Measurements from ENCODE around the gene SH2D4B.
A peak's percentile ranks its signal among the peaks of the same experiment; 100 is the strongest.

SH2D4B gene

DNA sequence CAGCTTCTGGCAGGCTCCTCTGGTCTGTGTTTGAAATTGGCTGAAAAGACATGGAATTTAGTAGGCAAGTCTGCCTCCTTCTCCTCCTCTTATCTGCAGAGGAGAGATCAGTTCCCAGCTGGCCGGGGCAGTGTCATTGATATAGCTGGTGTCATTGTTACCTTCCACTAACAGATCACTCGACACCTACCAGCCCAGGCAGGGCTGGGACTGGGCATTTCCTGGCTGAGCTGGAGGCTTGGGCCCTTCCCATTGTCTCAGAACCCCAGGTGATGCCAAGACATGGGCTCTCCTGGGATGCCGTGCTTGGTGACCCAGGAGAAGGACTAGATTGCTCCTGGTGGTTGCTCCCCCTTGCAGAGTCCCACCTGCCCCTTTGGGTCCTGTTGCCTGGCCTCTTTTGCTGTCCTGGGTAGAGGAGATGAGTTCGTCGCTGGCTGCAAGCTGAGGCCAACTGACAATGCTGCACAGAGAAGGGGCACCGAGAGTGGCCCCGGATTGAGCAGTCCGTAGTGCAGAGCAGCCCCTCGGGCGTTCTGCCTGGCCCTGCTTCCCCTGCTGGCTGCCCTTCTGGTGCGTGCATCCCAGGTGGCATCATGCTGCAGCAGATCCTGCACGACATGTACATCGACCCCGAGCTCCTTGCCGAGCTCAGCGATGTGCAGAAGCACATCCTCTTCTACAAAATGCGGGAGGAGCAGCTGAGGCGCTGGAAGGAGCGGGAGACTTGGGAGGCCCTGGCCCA, at the start of gene SH2D4B:
Gene SH2D4B, plus strand, starts transcription at position 167 of the 745 bp plus-strand sequence. Its CDS starts 430 bp downstream, at position 597.
- DNase-seq (ENCODE audit: low spot score), result no peak

DNA sequence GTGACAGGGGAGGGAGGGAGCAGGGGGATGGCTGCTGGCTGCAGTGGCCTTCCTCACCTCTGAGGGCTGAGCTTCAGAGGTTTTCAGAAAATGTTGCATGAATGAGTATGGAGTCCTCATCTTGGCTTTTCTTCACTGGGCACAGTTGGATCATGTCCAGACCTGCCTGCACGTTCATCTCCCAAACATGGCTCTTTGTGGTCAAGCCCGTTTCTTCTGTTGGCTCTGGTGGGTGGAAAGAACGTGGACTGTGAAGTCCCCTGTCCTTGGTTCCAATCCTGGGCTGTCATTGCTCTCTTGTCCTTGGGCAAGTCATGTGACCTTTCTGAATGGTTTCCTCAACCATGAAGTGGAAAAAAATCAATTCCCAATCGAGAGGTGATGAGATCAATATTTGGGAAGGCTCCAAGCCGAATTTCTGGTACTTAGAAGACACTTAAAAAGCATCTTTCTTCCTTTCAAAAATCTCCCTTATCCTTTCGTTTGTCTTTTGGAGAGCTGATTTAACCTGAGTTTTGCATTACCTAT, 49.1 kb upstream of the SH2D4B start:
- no peak for DNase-seq (ENCODE audit: low spot score)

DNA sequence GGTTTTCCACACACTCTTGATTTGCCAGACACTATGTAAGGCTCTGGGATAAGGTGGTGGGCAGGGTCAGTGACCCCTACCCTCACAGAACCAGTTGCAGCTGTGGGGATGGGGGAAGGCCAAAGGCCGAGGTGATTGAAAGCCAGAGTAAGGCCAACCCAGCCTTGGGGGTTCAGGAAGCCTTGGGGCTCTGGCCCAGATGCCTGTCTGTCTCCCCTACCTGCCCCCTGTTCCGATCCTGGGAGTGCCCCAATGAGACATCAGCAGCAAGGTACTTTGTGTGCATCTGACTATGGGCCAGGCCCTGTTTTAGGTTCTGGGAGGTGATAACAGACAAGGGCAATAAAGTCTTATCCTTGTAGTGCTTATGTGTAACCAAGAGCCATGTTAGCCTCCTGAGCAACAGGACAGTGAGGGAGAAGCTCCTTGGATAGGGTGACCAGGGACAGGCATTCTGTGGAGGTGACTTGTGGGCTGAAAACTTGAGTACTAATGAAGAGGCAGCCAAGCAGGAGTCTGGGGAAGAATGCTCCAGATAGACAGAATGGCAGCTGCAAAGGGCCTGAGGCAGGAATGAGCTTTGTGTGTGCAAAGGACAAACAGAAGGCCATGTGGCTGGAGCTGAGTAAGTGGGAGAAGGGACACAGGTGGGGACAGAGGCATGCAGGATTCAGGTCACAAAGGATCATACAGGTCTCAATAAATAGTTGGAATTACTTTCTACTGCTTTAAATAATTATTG, 48.2 kb upstream of the SH2D4B start:
- no peak for DNase-seq (ENCODE audit: low spot score)

DNA sequence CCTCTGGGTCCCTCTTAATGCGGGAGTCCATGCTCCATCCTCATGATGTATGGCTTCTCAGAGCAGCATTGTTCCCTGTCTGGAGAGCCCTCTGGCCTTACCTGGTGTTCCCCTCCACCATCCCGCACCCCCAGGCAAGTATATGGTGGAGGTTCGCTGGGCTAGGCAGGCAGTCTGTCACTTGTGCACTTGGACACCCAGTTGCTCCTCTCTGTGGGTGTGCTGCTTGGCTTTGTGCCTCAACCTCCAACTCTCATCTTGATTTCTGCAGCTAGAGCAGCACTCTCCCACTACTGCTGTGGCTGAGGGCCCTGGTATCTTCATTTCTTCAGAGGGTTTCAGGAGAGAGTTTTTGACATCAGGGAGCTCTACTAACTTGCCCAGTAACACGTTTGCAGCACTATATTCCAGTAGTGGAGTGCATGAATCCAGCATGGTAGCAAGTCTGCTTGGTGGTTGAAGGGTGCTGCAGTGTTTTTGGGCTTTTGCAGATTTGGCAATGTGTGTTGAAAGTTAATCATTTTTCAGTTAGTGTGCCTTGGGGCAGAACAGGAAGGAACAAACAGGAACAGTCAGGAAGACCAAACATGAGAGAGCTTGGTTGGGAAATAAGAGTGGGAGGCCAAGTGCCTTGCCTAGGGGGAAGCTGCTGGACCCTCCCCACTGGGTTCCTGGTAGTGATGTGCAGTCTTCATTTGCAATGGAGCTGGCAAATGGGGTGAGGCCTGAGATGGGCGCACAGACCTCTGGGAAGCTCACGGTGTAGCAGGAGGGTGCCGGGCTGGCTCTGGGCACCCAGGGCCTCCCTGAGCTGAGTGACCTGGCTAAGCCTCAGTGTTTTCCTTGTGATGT, 46.2 kb upstream of the SH2D4B start:
- DNase-seq (ENCODE audit: low spot score), result no peak

- DNase-seq (ENCODE audit: low spot score), result no peak
These were observed 44.7 kb upstream of the SH2D4B start for GRCh38 chr10:80492848-80493521.

DNA sequence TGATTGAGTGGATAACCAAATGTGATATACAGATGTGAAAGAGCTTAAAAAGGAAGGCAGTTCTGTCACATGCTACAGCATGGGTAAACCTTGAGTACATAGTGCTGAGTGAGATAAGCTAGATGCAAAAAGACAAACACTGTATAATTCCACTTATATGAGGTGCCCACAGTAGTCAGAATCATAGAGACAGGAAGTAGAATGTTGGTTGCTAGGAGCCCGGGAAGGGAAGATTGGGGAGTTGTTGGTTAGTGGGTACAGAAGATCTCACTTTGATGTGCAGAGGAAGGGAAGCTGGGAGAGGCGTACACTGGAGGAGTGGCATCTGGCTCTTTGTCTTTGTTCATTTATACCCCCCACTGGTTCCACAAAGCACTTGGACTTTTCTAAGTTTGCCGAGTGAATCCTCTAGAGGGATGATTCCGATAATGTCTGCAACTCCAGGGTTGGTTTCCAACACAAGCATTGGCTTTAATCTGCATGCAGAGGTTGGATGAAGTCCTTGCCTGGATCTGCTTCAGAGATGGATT, 44.1 kb upstream of the SH2D4B start:
- no peak for DNase-seq (ENCODE audit: low spot score)

- DNase-seq (ENCODE audit: low spot score), result no peak
These were observed 41.0 kb upstream of the SH2D4B start for GRCh38 chr10:80496555-80497172.

- DNase-seq (ENCODE audit: low spot score), result no peak
These were observed 40.3 kb upstream of the SH2D4B start for GRCh38 chr10:80497187-80498077.

DNA sequence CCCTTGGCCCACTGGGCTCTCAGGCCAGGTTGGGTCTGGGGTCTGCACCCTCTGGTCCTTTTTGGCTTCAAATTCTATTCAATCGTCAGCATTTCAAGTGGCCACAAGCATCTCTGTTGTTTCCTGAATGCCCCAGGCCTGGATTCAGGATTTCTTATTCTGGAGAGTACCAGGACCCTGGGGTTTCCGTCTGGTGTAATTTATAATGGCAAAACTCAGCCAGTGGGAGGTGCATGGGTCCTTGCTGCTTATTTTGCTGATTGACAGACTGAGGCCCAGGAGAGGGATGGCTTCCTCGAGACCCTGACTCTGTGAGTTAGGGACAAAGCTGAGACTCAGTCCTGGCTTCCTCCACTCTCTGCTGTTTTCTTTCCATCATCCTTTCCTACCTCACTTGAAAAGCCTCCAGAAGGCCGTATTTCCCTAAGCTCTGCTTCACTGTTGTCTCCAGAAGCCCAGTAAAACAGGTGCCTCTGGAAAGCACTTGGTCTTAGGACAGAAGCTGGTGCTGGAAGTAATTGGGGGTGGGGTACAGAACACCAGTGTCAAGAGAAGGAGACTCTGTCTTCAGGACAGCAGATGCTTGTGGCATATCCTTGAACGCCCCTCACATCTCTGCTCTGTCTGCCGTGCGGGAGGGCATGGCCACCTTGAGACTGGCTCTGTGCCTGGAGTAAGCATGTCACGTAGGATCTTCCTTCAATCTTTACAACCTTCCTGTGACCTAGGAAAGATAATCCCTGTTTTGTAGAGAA, 39.4 kb upstream of the SH2D4B start:
- no peak for DNase-seq (ENCODE audit: low spot score)

DNA sequence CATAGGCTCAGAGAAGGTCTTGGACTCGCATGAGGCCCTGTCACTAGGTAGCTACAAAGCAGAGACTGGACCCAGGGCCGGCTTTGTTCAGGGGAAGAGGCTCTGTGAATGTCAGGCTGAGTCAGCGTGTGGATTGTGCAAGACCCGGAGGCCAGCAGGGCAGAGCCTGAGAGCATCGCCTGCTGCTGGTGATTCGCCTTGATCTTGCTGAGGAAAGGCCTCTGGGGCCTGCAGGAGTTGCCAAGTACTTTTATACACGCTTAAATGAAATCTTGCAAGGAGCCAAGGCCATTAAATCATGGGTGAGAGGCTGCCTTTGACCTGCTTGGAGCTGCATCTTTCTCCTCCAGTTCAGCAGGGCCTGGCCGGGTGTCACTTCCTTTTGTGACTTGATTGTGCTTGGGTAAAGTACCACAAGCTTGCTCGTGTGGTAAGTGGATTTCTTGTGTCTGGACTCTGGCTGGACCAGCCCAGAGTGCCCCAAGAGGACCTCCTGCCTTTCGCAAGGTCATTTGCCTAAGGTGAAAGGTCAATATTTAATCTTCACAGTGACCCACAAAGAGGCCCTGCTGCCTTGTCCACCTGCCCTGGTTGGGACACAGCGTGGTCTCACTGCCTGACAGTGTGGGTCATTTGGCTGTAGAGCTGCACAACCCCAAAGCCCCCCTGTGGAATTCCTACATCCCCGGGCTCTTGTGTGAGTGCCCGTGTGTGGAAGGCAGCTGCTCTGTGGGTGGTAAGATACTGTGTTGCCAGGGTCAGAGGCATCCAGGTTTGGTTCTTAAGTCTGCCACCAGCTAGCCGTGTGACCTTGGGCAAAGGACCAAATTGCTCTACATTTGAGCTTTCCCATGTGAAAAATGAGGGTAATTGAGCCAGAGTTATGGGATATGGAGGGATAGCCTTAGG, 38.6 kb upstream of the SH2D4B start:
- DNase-seq (ENCODE audit: low spot score), result peak; percentile 58

- no peak for DNase-seq (ENCODE audit: low spot score)
These were observed 36.9 kb upstream of the SH2D4B start for GRCh38 chr10:80500572-80501380.

- no peak for DNase-seq (ENCODE audit: low spot score)
These were observed 36.3 kb upstream of the SH2D4B start for GRCh38 chr10:80501381-80501912.

- DNase-seq (ENCODE audit: low spot score), result no peak
These were observed 35.7 kb upstream of the SH2D4B start for GRCh38 chr10:80501913-80502521.

DNA sequence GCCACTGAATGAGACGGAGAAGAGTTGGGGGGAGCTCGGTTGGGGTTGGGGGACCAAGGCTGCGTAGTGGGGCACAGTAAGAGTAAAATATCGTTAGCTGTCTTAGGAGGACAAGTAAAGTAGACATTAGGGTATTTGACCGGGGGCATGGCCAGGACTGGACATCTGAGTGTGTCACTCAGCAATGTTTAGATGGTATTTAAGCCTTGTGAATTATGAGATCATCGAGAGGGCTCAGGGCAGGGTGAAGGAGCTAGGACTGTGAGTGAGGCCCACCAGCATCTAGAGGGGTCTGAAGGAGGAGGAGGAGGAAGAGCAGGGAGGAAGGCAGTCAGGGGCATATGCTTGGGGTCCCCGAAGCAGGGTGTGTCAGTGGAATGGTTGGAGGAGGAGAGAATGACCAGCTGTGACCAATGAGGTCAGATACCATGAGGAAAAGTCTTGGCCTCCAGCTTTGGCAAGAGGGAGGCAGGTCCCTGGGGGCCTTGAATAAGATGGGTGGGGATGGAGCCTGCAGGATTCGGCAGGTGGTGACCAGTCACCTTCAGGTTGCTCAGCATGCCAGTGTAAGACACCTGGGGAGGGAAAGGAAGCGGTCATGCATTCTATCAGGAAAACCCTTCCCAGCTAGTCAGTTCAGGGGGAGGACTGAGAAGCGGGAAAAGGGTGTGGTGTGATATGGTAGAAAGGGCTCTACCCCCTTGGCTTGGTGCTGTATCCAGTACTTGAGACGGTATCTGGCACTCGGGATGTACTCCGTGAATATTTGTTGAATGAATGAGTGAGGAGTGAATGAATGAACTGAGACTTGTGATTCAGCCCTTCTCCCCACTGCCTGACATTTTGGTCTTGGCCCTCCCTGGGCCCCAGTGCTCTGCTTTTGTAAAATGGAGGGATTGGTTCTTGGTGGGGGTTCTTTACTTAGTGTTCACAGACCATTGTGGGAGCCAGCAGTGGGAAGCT, 34.8 kb upstream of the SH2D4B start:
- DNase-seq (ENCODE audit: low spot score), result no peak

- no peak for DNase-seq (ENCODE audit: low spot score)
These were observed 34.0 kb upstream of the SH2D4B start for GRCh38 chr10:80503584-80504157.

All from iPS-NIHi11 (cell line).